ENCODE data around the gene E2F3. TPM values are rescaled to one million over a fixed set of nuclear protein-coding genes. Genes with fewer than 3 reads are reported as not detected.

E2F3 gene
- total RNA-seq, 4 donors from 2014 or later = 2.9 to 5.6 (median 4.2) TPM

- Histone ChIP-seq H3K36me3 (peaks cover 0 to 16% (median 7%) of the 10 kb centered on the region in 4 donors), H3K4me1 (no peaks in the 10 kb centered on the region), H3K9me3 (no peaks in the 10 kb centered on the region), H3K4me3 (no peak overlapping the region), H3K27ac (replicated peaks in 1 of 4) (no peak overlapping the region), H3K27me3 (no peaks in the 10 kb centered on the region)
- TF ChIP-seq POLR2AphosphoS5 (IDR thresholded peaks at IDR 0.05) (no peak), POLR2A (IDR thresholded peaks at IDR 0.05; ENCODE audit: low read depth) (no peak), CTCF (IDR thresholded peaks at IDR 0.05) (no peak)
- intact Hi-C loops (cut with DNase I) = no loop called here
- no peak for DNase-seq (ENCODE audit: extremely low spot score)
- 67% methylated on average over 5 of the region's 5 CpGs for WGBS
Observed at GRCh38 chr6:20479060-20479459, 77.4 kb downstream of the E2F3 start.

GRCh38 chr6:20479526-20479925 is 77.8 kb downstream of the E2F3 start:
- Histone ChIP-seq H3K4me3 (no peak overlapping the region), H3K4me1 (no peaks in the 10 kb centered on the region), H3K36me3 (peaks cover 0 to 16% (median 7%) of the 10 kb centered on the region in 4 donors), H3K9me3 (no peaks in the 10 kb centered on the region), H3K27ac (replicated peaks in 1 of 4) (no peak overlapping the region), H3K27me3 (no peaks in the 10 kb centered on the region)
- intact Hi-C loops (cut with DNase I) = no loop called here
- TF ChIP-seq CTCF (IDR thresholded peaks at IDR 0.05) = no peak
- no peak for TF ChIP-seq POLR2A (IDR thresholded peaks at IDR 0.05; ENCODE audit: low read depth)
- TF ChIP-seq EP300 (IDR thresholded peaks at IDR 0.05) = no peak
- TF ChIP-seq POLR2AphosphoS5 (IDR thresholded peaks at IDR 0.05) = no peak
- 94% methylated on average over 9 of the region's 9 CpGs for WGBS
- no peak for DNase-seq (ENCODE audit: extremely low spot score)

- Histone ChIP-seq H3K27me3 (no peaks in the 10 kb centered on the region), H3K36me3 (peaks cover 0 to 20% (median 7%) of the 10 kb centered on the region in 4 donors), H3K4me1 (no peaks in the 10 kb centered on the region), H3K27ac (replicated peaks in 1 of 4) (no peak overlapping the region), H3K4me3 (no peak overlapping the region), H3K9me3 (no peaks in the 10 kb centered on the region)
- no peak for TF ChIP-seq POLR2AphosphoS5 (IDR thresholded peaks at IDR 0.05)
- TF ChIP-seq EP300 (IDR thresholded peaks at IDR 0.05) = no peak
- no peak for TF ChIP-seq POLR2A (IDR thresholded peaks at IDR 0.05; ENCODE audit: low read depth)
- TF ChIP-seq CTCF (IDR thresholded peaks at IDR 0.05) = no peak
- intact Hi-C loops (cut with DNase I) = no loop called here
- DNase-seq (ENCODE audit: extremely low spot score) = no peak
- WGBS = 71% methylated on average over 8 of the region's 8 CpGs
Observed at GRCh38 chr6:20481281-20481680, 79.6 kb downstream of the E2F3 start.

- WGBS = 79% methylated on average over 5 of the region's 5 CpGs
- intact Hi-C loops (cut with DNase I) = no loop called here
- H3K27ac ChIP-seq (replicated peaks in 1 of 4) = peak overlapping the region in 2 of 4 donors; percentile 46 to 60
Observed at GRCh38 chr6:20483887-20484497, 82.3 kb downstream of the E2F3 start.

More at GRCh38 chr6:20483887-20484497, 82.3 kb downstream of the E2F3 start:
- no peak for DNase-seq (ENCODE audit: extremely low spot score)
- no peaks in the 10 kb centered on the region for H3K9me3 ChIP-seq
- TF ChIP-seq POLR2AphosphoS5 (IDR thresholded peaks at IDR 0.05) (no peak), EP300 (IDR thresholded peaks at IDR 0.05) (no peak), POLR2A (IDR thresholded peaks at IDR 0.05; ENCODE audit: low read depth) (no peak), CTCF (IDR thresholded peaks at IDR 0.05) (no peak)
- no peaks in the 10 kb centered on the region for H3K27me3 ChIP-seq
- H3K4me1 ChIP-seq = no peaks in the 10 kb centered on the region
- no peak overlapping the region for H3K4me3 ChIP-seq
- peaks cover 5 to 30% (median 12%) of the 10 kb centered on the region in 4 donors for H3K36me3 ChIP-seq

Data from esophagus muscularis mucosa (tissue), 4 donors.